HG03175 (cell line): Measurements from ENCODE around the gene DCBLD1.

ENCODE experiments used
- ATAC-seq: cut with Tn5 transposase; IDR thresholded peaks from one replicate; pipeline ENCODE4 v1.9.1; 2021; ENCODE audit warnings: mild to moderate bottlenecking, moderate library complexity; ENCODE audit not compliant: unreplicated experiment

DCBLD1 gene

GRCh38 chr6:117469791-117470190, 12.7 kb upstream of the DCBLD1 start:
- no peak for ATAC-seq

- no peak for ATAC-seq
These were observed 9.8 kb upstream of the DCBLD1 start for GRCh38 chr6:117472667-117473066.

- ATAC-seq = no peak
These were observed 9.1 kb upstream of the DCBLD1 start for GRCh38 chr6:117473401-117473800.

- peak; percentile 20 for ATAC-seq
These were observed 4.3 kb upstream of the DCBLD1 start for GRCh38 chr6:117477988-117478852.

GRCh38 chr6:117478853-117479231, 3.6 kb upstream of the DCBLD1 start:
- no peak for ATAC-seq

GRCh38 chr6:117480651-117481050, 1.8 kb upstream of the DCBLD1 start:
- no peak for ATAC-seq

- ATAC-seq = no peak
These were observed 1.1 kb upstream of the DCBLD1 start for GRCh38 chr6:117481278-117481925.

GRCh38 chr6:117481926-117482239, 591 bp upstream of the DCBLD1 start:
- no peak for ATAC-seq

- peak; percentile 19 for ATAC-seq
These were observed 650 bp downstream of the DCBLD1 start for GRCh38 chr6:117483004-117483644.

- ATAC-seq = peak; percentile 15
These were observed 1.2 kb downstream of the DCBLD1 start for GRCh38 chr6:117483645-117484016.

- no peak for ATAC-seq
These were observed 1.7 kb downstream of the DCBLD1 start for GRCh38 chr6:117484052-117484646.

GRCh38 chr6:117485433-117485832, 3.0 kb downstream of the DCBLD1 start:
- no peak for ATAC-seq

- ATAC-seq = no peak
These were observed 5.3 kb downstream of the DCBLD1 start for GRCh38 chr6:117487821-117488220.

- no peak for ATAC-seq
These were observed 6.5 kb downstream of the DCBLD1 start for GRCh38 chr6:117489003-117489402.

- no peak for ATAC-seq
These were observed 9.4 kb downstream of the DCBLD1 start for GRCh38 chr6:117491916-117492315.

GRCh38 chr6:117493470-117493869, 11.0 kb downstream of the DCBLD1 start:
- ATAC-seq = no peak

- no peak for ATAC-seq
These were observed 11.8 kb downstream of the DCBLD1 start for GRCh38 chr6:117494283-117494682.

- ATAC-seq = no peak
These were observed 12.3 kb downstream of the DCBLD1 start for GRCh38 chr6:117494694-117495318.

GRCh38 chr6:117495425-117495824, 13.0 kb downstream of the DCBLD1 start:
- ATAC-seq = no peak

GRCh38 chr6:117495869-117496268, 13.4 kb downstream of the DCBLD1 start:
- no peak for ATAC-seq

- ATAC-seq = peak; percentile 57
These were observed 14.0 kb downstream of the DCBLD1 start for GRCh38 chr6:117496383-117496990.
